HEK293T (cell line): ENCODE results near the gene CHMP5.

Experiments
- ARNT ChIP-seq: fragments of 450-650 bp; IDR thresholded peaks from 2 replicates; pipeline ENCODE4 v1.6.1; 2017; ENCODE audit warnings: mild to moderate bottlenecking
- FOXA1 ChIP-seq: fragments of 450-650 bp; IDR thresholded peaks from 2 replicates; pipeline ENCODE4 v1.6.1; 2016; ENCODE audit warnings: mild to moderate bottlenecking
- FOXK2 ChIP-seq: fragments of 450-650 bp; IDR thresholded peaks from 2 replicates; pipeline ENCODE4 v1.6.1; 2016; ENCODE audit warnings: mild to moderate bottlenecking
- FOXM1 ChIP-seq: fragments of 450-650 bp; IDR thresholded peaks from 2 replicates; pipeline ENCODE4 v1.6.1; 2017; ENCODE audit warnings: mild to moderate bottlenecking, borderline replicate concordance
- L3MBTL2 ChIP-seq: fragments of 450-650 bp; conservative IDR thresholded peaks from 2 replicates; pipeline ENCODE4 v1.6.1; 2016; ENCODE audit warnings: mild to moderate bottlenecking
- LEF1 ChIP-seq: fragments of 450-650 bp; IDR thresholded peaks from 2 replicates; pipeline ENCODE4 v1.6.1; 2017; ENCODE audit warnings: mild to moderate bottlenecking, borderline replicate concordance
- NFRKB ChIP-seq: fragments of 450-650 bp; IDR thresholded peaks from 2 replicates; pipeline ENCODE4 v1.6.1; 2016; ENCODE audit warnings: mild to moderate bottlenecking, moderate library complexity
- SP1 ChIP-seq: fragments of 450-650 bp; IDR thresholded peaks from 2 replicates; pipeline ENCODE4 v1.6.1; 2017
- SUZ12 ChIP-seq: fragments of 450-650 bp; IDR thresholded peaks from 2 replicates; pipeline ENCODE4 v1.6.1; 2016; ENCODE audit warnings: mild to moderate bottlenecking
- TARDBP ChIP-seq: fragments of 450-650 bp; IDR thresholded peaks from 2 replicates; pipeline ENCODE4 v1.6.1; 2016
- ZNF384 ChIP-seq: fragments of 450-650 bp; IDR thresholded peaks from 2 replicates; pipeline ENCODE4 v1.6.1; 2016
- TF ChIP-seq, protein P1 (sequence below): fragments of 450-650 bp; IDR thresholded peaks from 2 replicates; pipeline ENCODE4 v1.6.1; 2016

DNA sequence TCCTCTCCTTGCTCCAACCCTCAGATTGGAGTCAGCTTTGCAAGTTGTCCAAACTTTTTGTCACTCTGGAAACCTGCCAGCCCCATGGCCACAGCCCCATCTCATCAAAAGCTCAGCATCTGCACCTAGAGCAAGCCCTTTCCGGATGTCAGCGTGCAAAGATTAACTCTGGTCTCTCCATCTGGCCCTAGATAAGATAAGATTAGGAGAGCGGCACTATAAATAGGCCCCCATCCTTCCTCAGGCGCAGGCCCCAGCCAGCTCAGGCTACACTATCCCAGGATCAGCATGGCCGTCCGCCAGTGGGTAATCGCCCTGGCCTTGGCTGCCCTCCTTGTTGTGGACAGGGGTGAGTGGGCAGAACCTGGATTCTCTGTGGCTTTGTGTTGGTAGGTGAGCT is 24.9 kb upstream of the CHMP5 start, which contains the start of gene SPINK4:
- TF ChIP-seq FOXK2 (no peak), ZNF384 (no peak), SP1 (no peak), SUZ12 (no peak), FOXA1 (no peak), LEF1 (no peak), NFRKB (no peak), ARNT (no peak), TARDBP (no peak), L3MBTL2 (no peak), FOXM1 (no peak)
- TF ChIP-seq, protein P1, sequence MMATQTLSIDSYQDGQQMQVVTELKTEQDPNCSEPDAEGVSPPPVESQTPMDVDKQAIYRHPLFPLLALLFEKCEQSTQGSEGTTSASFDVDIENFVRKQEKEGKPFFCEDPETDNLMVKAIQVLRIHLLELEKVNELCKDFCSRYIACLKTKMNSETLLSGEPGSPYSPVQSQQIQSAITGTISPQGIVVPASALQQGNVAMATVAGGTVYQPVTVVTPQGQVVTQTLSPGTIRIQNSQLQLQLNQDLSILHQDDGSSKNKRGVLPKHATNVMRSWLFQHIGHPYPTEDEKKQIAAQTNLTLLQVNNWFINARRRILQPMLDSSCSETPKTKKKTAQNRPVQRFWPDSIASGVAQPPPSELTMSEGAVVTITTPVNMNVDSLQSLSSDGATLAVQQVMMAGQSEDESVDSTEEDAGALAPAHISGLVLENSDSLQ: no peak
